Ammon's horn (tissue), 1 donor: Measurements from ENCODE around the gene RNF151.

Experiments used
- DNase-seq: peaks from one replicate; pipeline ENCODE4 v3.0.0-alpha.2; 2016; ENCODE audit warnings: low spot score

RNF151 gene

DNA sequence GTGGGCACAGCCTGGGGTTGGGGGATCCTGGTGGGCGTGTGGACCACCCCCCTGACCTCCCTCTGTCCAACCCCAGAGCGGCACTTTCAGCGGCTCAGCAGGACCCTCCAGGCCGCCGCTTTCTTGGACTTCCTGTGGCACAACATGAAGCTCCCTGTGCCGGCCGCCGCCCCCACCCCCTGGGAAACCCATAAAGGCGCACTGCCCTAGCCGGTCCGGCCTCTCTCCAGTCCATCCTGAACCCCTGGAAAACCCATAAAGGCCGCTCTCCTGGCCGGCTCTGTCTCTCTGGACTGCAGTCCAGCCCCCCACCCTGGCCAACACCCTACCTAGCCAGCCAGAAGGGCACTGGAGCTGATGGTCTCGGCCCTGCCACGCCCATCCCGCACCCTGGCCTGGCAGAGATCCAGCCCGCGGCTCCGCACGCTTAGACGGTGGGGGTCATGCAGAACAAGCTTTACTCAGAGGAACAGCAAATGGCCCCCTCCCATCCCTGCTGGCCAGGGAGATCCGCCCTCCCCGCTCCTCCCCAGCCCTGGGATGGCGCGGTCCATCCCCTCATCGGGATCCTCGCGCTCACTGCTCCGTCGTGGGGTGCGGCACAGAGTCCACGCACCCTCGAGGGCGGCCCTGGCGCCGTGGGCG is 11.9 kb downstream of the RNF151 start:
- no peak for DNase-seq

DNA sequence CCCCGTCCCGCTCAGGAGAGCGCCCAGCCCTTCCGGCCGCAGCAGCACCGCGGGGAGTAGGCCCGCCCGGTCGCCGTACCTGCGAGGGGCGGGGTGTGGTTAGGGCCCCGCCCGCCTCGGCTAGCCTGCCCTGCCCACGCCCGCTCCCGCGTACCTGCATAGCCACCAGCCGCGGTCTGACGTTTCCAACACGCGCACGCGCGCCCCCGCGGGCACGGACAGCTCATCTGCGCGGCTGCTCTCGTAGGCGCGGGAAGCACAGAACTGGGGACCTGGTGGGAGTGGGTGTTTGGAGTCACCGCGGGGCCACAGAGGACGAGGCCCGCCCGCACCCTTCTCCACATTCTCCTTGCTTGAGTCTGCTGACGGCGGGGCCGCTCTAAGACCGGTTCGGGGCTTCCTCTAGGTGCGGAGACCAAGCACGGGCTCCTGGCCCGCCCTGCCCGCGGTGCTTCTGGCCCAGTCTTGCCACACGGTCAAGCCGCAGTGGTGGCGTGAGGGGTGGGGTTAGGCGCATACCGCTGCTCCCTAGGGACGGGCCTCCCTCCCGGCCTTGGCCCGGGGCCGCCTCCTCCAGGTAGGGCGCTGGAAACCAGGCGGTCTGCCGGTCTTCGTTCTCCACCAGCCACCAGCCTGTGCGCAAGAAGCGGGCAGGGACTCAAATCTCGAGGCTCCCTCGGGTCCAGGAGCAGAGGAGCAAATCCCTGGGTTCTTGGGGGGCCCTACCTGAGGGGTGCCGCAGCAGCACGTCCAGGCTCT is 12.8 kb downstream of the RNF151 start:
- no peak for DNase-seq

DNA sequence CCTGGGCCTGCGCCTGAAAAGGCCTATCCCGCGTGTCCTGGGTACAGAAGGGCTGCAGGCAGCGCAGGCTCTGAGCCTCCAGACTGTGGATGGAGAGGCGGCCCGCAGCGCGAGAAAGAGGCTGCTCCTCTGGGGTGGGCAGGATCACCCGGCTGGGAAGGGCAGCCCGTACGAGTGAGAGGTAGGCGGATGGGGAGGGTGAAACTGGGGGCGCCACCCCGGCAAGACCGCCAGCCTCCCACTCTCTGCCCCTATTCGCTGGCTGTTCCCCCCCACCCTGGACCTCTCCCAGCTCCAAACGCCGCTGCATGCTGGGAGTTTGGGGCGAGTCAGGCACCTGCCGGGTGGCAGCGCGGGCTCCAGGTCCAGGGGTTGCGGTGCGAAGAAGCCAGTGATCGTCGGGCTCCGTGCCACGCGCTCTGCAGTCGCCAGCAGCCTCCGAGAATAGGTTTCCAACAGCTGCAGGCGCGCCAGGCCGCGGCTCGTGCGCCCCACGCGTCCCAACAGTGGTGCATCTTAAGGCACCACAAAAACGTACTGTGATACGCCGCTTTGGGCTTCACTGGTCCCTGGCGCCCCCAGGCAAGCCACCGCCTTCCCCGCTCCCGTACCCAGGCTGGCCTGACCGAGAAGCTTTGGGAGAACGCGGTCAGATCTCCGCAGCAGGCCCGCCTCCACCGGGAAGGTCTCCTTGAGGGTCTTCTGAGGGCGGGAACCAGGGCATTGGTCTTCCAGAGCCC is 13.5 kb downstream of the RNF151 start:
- no peak for DNase-seq

DNA sequence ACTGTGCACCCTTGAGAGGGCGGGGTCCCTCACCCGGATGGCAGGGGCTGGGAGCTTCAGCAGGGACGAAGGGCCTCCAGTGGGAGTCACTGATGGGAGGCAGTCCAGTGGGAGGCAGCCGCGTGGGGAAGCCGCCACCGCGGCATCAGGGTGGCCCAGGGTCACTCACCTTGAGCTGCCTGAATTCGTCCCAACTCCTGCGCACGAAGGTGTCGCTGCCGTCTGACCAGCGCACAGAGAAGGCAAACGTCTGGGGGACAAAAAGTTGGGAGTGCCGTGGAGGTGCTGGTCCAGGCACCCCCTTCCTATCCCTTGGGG is 14.1 kb downstream of the RNF151 start:
- DNase-seq = no peak

DNA sequence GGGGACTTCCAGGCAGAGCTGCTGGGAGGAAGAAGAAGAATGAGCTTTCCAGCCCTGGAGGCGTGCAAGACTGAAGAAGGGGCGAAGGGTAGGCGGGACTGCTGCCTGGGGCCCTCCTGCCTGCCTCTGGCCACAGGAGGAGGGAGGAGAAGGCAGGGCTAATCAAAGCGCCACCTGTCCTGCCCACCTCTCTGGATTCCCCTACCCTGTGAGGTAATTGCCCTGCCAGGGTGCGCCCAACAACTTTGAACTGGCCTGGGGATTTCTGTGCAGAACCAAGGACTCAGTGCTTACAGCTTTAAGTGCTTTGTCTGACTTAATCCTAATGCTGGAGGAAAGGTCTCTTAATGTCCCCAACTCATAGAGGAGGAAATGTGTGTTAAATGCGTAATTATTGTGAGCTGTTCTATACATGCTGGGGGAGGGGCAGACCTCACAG is 14.8 kb downstream of the RNF151 start, which contains the start of gene NOXO1:
NOXO1 (minus strand) TSS at position 72 of the 439 bp plus-strand sequence. CDS start 290 bp downstream, outside the sequence.
- no peak for DNase-seq

DNA sequence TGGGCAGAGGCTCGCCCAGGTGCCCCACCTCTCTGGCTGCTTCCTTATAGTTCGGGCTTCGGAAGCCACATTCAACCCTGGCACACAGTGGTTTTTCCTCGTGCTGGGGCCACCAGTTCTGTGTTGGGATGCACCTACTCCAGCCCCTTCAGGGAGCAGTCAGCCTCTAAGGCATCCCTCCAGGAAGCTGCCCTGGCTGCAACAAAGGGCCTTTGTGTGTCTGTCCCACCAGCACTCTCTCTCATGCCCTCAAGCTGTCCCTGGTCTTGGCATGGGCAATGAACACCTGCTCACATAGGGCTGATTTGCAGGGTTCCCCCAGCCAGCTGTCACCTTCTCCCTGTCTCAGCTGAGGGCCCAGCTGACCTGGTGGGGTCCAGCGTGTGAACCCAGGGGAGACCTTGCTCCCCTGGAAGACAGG is 15.4 kb downstream of the RNF151 start:
- peak; percentile 65 for DNase-seq

DNA sequence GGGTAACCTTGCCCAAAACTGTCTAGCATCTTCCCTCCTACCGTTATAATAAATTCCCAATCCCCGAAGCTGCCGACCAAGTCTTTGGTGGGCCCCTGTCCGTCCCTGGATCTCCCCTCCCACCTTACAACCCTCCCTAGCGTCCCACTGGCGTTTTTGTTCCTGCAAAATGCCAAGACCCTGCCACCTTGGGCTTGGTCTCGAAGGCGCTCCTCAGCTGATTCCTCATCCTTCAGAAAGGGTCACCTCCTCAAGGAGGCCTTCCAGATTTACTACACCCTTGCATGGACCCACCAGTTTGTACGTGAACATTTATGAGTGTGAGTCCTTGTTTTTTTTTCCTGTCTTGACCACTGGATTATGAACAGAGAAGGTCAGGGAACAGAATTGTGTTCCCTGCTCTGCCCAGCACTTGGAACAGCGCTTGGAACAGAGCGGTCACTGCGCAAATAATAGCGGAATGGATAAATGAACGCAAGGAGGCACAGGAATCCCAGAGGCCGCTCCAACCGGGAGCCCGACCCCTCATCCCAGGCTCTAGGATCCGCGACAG is 16.4 kb downstream of the RNF151 start:
- DNase-seq = no peak

DNA sequence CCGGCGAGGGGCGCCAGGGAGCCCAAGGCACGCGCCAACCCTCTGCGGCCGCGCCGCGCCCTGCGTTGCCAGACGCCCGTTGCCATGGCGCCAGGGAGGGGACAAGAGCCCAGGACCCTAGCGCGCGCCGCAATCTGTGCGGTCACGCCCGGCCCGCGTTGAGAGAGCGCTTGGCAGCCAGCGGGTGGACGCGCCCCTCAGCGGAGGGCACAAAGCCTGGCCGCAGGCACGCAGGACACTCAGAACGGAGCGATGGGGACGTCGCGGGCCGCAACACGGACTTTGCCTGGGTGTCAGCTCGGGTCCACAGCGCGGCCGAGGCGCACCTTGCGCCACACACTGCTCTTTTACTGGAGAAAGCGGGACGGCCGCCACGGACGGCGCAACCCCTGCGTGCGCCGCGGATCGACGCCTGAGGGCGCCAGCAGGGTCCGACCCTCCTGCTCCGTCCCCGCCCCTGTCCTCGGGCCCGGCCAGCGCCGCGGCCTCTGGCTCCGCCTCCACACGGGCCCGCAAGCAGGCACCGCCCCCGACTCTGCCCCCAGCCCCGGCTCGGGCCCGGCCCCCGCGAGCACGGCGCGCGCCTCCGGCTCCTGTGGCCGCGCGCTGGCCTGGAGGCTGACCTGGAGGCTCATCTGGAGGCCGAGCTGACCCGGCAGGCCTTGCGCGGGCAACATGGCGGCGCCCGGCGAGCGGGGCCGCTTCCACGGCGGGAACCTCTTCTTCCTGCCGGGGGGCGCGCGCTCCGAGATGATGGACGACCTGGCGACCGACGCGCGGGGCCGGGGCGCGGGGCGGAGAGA is 17.1 kb downstream of the RNF151 start, which contains the start of gene GFER:
GFER (plus strand) TSS at position 650 of the 803 bp plus-strand sequence; CDS start at position 676, 26 bp downstream.
- DNase-seq = peak; percentile 91

DNA sequence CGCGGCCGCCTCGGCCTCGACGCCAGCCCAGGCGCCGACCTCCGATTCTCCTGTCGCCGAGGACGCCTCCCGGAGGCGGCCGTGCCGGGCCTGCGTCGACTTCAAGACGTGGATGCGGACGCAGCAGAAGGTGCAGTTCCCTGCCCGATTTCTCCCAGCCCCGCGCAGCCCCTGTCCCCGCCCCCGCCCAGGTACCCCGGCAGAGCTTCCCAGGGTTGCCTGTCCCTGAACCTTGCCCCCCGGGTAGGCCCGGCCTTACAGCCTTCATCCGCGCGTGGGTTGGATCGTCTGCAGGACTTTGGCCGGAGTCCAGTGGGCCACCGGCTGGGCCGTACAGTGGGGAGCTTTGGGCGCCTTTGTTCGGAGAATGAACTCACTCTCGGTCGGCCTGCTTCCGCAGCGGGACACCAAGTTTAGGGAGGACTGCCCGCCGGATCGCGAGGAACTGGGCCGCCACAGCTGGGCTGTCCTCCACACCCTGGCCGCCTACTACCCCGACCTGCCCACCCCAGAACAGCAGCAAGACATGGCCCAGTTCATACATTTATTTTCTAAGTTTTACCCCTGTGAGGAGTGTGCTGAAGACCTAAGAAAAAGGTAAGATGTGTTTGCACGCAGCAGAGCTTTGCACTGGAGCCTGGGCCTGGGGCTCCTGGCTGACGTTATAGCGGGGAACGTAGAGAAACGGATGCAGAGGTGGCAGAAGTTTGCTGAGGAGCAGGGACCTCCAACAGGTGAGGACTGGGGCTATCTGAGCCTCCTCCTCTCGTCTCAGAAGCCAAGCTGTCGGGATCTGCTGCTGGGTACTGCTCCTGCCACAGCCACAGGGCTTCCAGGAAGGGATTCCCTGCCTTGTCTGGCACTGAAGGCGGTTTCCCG is 17.9 kb downstream of the RNF151 start:
- DNase-seq = no peak

DNA sequence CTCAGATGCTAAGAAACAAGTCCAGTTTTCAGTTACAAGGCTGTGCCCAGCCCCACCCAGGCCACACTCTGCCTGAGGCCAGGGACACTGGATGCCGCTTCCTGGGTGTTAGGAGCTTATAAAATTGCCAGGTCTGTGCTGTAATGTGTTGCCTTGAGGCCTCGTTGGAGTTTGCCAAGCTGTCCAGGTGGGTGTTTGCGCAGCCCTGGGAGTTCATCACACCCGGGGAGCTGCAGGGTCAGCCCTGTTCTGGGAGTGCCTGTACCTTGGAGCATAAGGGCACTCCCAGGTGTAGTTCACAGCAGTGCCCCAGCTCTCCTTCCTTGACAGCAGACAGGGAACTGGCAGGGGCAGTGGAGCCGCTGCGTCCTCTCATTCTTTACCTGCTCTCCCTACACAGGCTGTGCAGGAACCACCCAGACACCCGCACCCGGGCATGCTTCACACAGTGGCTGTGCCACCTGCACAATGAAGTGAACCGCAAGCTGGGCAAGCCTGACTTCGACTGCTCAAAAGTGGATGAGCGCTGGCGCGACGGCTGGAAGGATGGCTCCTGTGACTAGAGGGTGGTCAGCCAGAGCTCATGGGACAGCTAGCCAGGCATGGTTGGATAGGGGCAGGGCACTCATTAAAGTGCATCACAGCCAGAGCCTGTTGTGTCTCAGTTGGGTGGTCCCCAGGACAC is 19.0 kb downstream of the RNF151 start:
- no peak for DNase-seq

DNA sequence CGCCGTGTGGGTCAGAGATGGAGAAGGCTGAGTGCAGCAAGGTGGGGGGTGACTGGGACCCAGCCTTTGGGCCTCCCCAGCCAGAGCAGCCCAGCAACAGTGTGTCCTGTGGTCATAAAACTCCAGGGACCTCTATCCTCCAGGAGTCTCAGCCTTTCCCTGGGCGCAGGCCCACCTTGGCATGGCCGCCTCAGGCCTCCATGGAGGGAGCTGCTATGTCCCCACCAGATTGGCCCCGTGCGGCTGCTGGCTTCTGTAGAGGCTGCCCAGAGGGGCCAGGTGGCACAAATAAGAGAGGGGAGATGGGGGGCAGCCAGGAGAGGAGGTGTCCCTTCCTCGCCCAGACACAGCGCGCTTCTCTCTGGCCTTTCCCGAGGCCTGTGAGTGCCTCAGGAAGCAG is 20.5 kb downstream of the RNF151 start:
- DNase-seq = no peak

DNA sequence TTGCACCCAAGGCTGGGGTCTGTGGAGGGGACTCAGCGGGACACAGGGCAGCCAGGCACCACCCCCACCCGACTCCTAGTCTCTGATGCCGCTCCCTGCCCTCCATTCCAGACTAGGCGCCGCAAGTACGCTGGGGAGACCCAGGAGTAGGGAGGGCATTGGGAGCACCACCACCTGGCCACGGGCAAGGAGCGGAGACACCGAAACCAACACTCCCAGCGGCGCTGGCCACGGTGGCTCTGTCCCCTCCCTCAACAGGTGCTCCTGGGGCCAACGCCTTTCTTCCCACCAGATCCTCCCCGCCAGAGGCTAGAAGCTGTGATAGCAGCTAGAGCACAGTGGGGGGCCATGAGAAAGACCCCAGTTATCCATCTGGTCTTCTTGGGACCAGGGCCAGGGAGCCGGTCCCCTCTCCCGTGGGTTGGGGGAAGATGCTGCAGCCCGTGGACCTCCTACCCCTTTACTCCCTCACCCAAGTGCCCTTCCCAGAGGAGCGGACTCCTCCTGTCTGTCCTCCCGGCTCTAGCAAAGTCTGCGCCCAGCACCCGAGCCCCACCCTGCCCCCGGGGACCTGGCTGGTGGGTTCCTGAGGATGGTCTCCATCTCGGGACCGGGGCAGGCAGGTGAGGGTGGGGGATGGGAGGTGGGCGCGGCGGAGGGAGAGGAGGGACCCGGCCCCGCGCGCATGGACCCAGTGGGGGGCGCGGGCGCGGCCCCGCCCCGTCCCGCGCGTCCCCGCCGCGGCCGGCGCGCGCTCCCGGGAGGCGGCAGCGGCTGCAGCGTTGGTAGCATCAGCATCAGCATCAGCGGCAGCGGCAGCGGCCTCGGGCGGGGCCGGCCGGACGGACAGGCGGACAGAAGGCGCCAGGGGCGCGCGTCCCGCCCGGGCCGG is 22.8 kb downstream of the RNF151 start, which contains the start of gene SYNGR3:
SYNGR3 (plus strand) TSS at position 762 of the 892 bp plus-strand sequence. CDS start 133 bp downstream, outside the sequence.
- DNase-seq = no peak

DNA sequence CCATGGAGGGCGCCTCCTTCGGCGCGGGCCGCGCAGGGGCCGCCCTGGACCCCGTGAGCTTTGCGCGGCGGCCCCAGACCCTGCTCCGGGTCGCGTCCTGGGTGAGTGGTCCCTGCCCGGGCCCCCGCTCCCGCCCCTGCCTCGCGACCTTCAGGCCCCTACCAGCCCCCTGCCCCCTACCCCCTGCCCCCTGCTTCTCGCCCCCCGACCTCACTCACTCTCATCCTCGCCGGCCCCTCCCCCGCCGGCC is 23.4 kb downstream of the RNF151 start:
- DNase-seq = no peak

DNA sequence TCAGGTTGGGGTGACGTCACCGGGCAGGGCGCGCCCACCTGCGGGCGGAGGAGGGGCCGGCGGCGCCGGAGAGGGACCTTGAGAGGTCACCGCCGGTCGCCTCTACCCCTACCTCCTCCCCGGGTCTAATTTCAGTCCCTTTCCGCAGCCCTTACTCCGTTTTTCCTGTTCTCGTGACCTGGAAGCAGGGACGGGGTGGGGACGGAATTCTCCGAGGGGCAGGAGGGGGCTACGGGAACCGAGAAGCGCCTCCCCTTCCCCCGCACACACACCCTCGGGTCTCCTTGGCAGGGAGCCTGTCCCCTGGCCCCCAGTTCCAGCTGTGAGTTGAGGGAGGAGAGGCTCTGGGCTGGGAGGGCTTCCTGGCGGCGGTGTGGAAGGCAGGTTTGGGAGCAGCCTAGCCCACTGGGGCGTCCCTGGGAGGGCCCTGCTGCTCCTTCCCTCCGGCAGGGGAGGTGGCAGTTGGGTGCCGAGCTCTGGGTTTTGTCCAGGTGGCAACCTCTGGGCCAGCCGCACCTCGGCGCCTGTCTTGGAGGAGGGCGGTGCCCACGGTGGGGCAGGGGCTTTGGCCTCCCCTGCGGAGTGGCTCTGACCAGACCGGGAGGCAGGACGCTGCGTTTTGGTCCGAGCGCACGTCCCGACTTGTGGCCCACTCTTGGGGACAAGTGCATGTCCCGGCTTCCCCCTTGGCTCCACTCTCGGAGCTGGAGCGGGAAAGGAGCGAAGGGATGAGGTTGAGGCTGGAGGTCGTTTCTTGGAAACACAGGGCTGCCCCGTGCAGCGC is 23.9 kb downstream of the RNF151 start:
- no peak for DNase-seq

DNA sequence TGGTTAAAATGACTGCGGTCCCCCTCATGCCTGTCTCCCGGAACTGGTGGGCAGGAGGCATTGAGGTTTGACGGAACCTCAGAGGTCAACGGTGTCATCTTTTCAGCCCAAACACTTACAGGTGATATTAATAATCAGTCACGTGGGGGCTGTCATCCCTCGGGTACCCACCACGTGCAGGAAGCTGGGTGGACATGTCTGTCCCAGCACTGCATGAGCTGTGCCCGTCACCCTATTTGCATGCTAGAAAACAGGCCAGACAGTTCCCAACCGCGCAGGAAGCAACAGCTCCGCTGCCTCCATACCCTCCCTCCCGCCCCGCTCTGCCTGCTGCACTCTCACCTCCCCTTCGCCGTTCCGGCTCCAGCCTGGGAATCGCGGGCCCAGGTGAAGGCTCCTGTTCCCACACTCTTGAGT is 24.5 kb downstream of the RNF151 start:
- no peak for DNase-seq

DNA sequence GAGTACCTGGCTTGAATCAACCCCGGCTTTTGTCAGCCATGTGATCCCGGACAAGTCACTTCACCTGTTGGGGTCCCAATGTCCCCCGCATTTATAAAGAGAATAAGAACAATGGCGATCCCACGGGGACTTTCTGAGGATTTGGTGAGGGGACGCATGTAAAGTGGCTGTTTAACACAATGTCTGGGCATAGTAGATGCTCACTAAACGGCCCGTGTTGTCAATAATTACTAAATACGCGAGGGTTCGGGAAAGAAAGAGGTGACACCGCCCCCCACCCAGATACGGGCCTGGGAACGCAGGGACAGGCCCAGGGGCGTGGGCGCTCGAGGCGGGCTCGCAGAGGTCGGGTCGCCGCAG is 24.9 kb downstream of the RNF151 start:
- no peak for DNase-seq

DNA sequence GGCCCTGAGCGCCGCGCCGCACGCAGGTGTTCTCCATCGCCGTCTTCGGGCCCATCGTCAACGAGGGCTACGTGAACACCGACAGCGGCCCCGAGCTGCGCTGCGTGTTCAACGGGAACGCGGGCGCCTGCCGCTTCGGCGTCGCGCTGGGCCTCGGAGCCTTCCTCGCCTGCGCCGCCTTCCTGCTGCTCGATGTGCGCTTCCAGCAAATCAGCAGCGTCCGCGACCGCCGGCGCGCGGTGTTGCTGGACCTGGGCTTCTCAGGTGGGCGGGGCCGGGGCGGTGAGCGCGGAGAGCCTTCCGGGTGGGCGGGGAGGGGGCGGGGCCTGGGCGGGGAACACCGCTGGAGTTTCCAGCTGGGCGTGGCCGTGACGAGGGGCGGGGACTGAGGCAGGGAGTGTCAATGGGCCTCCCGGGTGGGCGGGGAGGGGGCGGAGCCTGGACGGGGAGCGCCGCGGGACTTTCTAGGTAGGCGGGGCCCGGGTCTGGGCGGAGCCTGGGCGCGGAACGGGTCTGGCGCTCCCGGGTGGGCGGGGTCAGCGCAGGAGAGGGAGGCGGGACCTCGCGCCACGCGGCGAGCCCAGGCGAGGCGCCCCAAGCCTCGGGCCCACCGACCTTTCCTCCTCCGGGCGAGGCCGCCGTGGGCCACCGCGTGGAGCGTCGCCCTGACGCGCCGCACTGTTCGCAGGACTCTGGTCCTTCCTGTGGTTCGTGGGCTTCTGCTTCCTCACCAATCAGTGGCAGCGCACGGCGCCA is 25.5 kb downstream of the RNF151 start:
- peak; percentile 83 for DNase-seq
